GM19468 (cell line): Measurements from ENCODE around the gene EFL1.

Experiments
- ATAC-seq: cut with Tn5 transposase; IDR thresholded peaks from one replicate; pipeline ENCODE4 v1.9.1; 2021; ENCODE audit warnings: mild to moderate bottlenecking, moderate library complexity, moderate number of reproducible peaks; ENCODE audit not compliant: unreplicated experiment; ENCODE audit errors: extremely low read depth

The EFL1 gene

DNA sequence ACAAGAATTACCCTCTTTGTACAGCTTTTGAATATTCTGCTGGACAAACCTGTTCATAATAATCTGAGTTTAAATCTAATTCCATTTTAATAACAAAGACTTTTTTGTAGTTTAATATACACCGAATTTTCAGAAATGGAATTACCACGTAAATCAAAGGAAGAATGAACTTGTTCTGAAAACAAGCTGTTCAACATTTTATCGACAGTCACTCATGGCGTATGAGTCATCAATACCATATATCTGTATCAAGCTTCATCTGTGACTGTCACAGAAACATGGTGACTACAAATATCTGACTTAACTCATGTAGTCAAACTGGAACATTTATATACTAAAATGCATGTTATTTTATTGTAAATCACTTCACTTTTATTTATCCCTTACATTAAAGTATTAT is 90.0 kb downstream of the EFL1 start:
- ATAC-seq = no peak

DNA sequence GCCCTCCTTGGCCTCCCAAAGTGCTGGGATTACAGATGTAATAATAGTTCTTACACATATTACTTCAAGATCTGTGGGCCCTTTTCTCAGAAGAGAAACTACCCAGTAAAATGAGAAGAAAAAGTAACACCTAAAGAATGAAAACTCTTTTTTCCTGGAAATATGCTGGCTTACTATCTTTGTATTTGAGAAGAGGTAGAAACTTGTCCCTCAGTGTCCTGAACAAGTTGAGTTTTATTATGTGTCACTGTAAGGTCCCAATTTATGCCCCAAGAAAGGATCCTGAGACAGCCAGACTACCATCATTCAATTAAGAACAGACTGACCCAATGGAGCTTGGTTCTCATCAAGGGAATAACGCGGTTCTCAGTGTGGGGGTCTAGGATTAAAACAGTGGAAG is 93.8 kb downstream of the EFL1 start:
- ATAC-seq = no peak

DNA sequence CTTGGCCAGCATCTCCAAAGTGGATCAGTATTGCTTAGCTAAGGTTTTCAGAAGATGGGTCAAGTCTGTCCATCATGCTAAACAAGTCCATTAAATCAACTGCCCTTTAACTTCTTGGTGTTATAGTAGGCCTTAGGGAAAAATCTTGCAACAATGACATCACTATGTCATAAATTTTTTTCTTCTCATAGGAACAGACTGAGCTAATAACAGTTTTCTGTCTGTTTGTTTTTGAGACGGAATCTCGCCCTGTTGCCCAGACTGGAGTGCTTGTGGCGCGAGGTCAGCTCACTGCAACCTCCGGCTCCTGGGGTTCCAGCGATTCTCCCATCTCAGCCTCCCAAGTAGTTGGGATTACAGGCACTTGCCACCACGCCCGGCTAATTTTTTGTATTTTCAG is 94.2 kb downstream of the EFL1 start:
- ATAC-seq = no peak

DNA sequence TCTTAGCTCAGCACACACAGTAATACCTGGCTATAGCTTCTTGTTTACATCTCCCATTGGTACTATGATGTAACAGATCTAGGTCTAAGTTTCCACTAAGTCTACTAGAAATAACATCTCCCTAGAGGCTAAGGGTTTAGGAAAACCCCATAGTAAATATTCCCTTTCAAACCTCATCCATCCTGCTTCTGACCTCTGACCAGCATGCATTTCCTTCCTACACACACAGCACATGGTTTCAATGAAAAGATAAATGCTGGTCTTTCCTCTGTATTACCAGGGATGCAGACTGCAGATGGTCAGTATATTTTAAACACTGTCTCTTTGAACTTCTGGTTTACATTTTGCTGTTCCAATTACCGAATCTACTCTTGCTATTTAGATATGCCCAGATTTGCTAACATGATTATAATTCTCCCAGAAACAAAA is 96.6 kb downstream of the EFL1 start:
- ATAC-seq = no peak

DNA sequence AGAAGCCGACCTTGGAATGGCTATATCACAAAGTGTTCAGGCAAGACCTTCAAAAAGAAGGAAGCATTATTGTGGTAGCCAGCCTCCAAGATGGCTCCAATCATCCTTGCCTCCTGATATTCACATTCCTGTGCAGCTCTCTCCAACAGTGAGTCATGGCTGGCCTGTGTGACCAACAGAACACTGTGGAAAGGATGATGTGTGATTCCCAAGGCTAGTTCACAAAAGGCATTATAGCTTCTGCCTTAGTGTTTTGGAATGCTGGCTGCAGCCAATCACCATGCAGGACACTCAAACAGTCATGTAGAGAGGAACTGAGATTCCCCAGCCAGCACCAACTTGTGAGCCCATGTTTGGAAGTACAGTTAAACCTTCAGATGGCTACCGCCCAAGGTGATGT is 102.6 kb downstream of the EFL1 start:
- ATAC-seq = no peak

DNA sequence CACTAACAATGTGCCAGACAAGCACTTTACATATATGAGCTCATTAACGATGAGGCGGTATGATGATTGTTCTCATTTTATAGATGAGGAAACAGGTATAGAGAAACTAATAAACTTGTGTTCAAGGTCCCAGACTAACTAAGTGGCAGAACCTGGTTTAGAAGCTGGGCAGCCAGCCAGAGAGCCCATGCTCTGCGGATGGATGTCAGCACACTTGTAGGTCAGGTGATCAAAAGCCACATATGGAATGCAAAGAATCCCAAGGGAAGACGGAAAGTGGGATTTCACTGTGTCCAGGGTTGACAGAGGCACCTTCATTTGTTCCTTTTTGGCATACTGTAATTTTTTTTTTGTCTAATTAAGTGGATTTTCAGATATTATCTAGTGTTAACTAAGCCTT is 103.7 kb downstream of the EFL1 start:
- no peak for ATAC-seq

DNA sequence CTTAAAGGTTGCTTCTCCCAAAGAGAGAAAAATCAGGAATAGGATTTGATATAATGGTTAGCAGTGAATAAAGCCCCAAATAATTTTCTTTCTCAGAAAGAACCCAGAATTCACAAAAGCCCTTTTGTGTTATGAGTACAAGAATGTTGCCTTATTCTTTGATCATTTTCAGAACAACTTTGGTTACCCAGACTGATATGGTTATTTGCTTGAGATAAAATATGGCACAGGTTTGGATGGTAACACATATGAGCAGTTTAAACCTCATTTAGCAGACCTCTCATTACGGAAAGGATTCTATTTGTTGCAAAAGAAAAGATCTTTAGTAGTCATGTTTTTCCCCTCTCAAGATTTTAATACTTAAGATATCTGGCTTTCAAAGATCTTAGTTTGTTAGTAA is 111.9 kb downstream of the EFL1 start:
- no peak for ATAC-seq

DNA sequence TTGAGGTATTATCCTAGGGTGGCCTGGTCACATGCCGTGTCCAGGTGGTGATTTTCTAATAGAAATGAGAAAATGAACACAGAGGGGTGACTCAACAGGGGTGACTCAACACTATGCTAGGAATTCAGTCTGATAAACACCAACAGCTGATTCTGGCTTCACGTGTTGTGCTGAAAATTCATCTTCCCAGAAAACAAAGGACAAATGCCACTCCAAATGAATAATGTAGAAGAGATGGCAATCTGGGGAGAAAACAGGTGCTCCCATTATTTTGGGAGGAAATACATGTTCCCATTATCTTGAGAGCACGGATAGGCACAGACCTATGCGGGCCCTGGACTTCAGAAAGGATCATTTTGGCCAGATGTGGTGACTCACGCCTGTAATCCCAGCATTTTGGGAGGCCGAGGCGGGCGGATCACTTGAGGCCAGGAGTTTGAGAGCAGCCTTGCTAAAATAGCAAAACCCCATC is 115.5 kb downstream of the EFL1 start:
- no peak for ATAC-seq

DNA sequence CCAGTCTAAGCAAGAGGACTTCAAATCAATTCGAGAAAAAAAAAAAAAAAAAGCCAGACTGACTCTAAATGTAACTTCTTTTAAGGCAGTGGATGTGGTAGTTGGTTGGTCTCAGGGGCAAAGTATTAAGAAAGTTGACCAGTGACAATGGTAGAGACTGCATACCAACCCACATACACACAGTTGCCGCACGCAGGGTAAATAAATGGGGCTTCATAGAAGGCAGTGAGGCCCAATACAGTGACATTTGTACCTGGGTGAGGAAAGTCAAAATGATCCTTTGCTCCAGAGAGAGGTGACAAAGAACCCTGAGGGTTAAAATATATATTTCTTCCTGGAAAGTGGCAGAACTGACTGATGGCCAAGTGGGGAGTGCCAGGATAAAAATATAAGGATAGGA is 116.0 kb downstream of the EFL1 start:
- no peak for ATAC-seq

DNA sequence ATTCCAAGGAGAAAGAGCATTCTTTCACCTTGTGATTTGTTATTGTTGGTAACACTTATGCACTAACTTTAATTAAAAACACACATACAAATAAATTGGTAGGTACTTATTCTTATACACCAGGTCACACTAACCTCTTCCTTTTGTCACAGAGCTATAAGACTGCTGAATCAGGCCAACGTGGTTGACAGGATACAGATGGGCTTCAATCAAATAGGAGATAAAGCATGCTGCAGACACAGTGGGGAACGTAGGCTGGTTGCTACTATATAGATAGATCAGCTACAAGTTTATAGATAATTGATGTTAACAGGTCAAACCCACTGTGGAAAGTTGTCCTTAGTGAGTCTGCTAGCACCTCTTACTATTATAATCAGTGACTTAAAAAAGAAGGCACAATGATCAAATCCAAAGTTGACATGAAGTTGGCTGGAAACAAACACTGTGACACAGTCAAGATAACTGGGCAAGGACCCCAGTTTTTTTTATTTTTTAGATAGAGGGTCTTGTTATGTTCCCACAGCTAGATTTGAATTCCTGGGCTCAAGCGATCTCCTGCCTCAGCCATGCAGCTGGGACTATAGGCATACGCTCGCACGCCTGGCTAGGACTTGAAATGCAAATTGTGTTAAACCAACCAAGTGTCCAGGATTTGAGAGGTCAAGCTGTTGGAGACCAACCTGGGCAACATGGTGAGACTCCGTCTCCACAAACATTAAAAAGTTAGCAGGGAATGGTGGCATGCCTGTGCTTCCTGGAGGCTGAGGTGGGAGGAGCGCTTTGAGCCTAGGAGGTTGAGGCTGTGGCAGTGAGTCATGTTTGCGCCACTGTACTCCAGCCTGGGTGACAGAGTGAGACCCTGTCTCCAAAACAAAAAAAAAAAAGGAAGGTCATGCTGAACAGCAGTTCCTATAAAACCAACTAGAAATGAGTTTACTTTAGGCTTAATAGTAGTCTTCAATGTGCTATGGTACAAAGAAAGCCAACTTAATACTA is 118.8 kb downstream of the EFL1 start:
- no peak for ATAC-seq

DNA sequence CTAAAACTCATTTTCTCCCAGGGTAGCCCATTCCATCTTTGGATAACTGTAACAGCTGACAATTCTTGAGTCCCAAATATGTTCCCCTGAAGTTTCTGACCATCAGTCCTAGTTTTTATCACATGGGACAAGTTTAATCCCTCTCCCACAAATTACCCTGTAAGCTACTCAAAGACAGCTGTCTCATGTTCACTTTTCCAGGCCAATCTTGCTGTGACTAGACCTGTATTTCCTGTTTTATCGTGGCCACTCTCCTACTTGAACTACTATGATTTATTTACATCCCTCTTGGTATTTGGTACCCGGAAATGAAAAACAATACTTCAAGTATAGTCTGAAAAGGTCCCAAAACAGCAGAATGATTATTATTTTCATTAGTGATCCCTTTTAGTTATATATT is 121.6 kb downstream of the EFL1 start:
- ATAC-seq = no peak

DNA sequence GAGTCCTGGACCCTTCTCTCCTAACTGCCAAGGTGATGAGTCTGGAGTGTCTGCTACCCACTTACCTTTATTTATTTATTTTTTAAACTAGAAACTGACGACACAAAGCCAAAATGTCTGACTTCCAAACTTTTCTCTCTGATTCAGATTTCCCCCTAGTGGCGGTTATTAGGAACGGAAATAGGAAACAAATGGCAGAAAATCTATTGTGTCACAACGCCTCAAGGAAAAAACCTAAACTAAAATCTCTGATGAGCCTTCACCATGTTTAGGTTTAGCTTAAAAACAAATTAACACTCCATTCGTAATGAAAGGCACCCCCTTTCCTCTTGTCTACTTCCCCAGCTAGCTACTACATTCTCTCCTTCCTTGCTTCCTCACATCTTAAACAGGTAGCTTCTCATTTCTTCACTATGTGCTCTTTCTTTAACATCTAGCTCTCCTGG is 122.7 kb downstream of the EFL1 start:
- no peak for ATAC-seq

DNA sequence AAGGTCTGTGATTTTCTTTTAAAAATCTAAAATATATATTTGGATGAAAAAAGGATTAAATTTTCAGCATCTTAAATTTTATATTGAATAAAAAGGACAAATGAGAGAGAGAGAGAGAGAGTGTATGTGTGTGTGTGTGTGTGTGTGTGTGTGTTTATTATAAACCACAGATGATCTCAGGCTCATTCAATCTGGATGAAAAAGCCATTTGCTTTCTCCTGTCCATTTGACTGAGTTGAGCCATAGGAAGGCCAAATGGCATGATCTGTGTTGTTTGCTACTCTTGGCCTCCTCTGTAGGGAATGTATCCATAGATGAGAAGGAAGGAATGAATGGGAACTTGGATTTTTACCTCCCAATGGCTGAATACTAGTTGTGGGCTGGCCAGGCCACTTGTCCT is 124.2 kb downstream of the EFL1 start:
- ATAC-seq = no peak

DNA sequence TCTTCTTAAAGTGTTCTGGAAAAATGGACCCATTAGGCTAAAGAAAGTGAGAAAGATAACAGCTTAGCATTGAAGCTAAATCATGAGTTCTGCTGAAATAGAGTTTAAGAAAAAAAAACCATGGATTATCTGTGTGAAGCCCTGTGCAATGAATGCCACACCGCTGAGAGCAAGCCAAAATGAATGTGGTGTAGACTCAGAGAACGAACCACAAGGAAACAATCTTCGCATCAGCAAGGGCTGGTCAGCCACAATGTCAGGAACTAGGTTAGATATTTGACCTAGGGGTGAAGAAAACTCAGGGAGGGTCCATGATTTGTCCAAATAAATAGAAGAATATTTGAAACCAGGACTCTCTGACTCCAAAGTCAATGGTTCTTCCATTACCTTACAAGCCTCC is 125.3 kb downstream of the EFL1 start:
- no peak for ATAC-seq

DNA sequence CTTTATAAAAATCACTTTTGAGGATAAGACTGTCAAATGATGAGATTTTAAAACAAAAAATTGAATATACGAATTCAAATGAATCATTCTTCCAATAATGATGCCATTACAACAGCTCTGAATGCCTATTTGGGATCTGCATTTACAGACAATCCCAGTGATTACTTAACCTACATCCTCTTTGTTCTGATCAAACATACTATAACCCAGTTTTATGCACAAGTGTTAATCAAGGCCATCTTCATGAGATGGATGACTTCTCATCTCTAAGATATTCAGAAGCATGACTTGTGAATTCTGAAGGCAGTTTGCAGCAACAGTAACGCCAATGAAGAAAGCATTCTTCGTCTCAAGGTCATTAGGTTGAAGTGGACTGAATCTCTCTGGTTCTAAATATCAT is 126.4 kb downstream of the EFL1 start:
- ATAC-seq = no peak

DNA sequence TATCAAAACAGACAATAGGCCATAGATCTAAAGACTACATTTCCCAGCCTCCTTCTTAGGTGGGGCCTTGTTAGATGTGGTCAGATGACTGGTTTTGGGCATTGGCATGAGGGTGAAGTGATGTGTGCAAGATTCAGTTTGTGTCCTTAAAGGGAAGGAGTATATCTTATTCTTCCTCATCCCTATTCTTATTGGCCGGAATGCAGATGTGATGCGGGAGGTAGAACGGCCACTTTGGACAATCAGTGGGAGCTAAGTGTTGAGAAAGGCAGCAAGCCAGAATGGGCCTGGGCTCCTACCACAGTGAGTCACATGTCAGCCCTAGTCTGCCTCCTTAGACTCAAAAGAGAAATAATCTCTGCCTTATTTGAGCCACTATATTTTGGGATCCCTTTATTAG is 126.9 kb downstream of the EFL1 start:
- no peak for ATAC-seq

DNA sequence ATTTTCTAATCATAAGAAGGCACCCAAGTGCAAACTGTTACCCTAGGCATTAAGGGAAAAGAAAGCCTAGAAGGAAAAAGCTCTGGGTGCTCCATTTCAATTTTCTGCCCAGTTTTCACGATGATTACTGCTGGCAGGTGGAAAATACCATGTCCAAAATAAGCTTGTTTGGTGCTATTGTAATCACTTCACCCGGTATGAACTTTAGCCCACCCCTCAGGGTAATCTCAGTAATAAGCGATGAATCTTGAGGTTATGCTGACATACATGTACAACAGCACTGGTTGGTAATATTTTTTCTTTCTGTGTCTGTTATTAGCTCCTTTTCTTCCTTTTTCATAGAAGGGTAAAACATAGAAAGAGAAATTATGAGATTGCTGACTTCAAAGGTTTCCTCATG is 128.1 kb downstream of the EFL1 start:
- ATAC-seq = no peak

DNA sequence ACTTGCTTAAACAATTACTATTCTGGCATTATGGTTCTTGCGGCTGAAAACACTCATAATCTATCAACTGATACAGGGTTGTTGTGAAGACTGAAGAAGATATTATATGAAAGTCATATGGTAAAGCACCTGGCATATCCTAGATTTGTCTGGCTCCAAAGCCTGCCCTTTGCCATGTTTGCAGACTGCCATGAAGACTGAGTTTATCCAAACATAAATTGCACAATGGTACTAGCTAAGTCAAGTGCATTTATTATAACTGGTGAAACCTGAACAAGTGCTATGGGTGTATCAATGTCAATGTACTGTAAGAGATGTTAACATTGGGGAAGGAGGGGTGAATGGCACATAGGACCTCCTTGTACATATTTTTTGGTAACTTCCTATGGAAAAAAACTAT is 129.3 kb downstream of the EFL1 start:
- no peak for ATAC-seq

DNA sequence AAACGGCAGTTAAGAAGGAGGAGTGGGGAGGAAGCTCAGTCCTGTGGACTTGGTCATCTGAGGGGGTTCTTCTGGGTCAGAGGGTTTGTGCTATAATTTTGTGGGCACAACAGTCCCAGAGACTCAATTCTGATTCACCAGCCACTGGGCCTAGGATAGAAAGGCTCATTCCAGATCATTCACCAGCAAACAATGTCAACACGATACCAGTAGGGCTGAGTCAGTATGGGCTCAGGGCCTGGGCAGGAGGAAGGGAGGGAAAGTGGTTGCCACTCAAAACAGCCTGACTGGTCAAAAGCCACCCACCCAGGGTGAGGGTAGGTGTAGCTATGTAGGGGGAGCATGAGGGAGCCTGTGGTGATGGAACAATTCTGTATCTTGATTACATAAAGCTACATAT is 129.8 kb downstream of the EFL1 start:
- ATAC-seq = no peak

DNA sequence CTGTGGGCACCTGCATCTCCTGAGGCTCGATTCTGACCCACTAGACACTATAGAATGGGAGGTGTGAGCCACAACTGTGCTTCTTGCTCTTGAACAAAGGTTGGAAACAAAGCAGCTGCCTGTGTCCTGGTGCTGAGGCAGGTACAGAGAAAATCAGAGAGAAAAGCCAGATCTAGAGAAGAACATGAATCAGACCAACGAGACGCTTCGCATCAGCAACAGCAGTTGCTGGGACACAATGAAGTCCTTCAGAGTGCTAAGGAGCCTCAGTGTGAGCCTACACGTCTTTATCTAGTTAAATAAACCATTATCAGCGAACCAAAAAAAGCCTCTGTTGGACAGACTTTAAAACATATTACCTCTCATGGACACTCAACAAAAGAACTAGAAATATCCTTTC is 130.4 kb downstream of the EFL1 start:
- ATAC-seq = no peak

DNA sequence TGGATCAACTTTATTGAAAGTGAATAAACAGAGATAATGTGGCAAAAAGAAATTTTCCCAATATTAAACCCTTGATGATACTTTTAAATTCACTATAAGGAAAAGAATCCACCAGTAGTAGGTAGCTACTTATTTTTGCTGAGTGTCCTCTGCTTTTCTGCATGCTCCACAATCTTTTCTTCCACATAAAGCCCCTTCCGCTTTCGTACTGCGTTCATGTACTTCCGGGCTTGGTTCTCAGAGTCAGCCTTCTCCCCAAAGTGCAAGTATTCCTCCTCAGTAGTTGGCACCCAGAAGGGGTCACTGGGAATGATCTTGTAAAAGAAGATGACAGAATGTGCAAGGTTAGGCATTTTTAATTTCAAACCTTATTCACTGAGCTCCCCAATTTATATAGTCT is 132.3 kb downstream of the EFL1 start:
- no peak for ATAC-seq

DNA sequence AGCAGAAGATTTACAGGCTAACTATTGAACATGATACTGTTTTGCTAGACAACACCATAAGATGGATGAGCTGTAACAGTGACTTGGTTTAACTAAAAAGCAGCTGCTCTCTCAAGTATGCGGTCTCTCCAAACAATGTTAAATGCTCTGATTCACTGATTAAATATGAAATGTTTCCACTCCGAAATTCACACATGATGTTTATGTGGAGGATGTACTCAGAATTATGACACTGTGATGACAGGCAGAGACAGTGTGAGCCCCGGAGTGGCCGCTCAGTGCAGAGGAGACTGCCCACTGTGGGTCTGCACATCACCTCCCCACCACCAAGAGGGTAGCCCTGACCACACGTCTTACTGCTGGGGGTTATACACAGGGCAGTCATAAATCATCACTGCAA is 132.8 kb downstream of the EFL1 start:
- no peak for ATAC-seq
